Measurements from ENCODE around the gene ABCF2.

Gene ABCF2

DNA sequence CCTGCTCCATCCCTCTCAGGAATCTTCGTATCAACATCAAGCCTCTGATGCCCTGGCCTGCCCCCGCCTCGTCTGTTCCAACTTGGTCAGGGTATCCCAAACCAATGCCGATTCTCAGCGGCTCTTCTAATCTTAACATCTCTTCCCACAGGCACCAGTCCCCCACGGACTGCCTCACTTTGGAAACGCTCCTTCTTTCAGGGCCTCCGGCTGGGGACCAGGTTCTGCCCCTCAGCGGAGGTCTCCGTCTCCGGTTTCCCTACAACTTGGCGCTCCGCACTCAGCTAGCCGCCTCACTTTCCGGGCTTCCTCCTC, 488 bp downstream of the ABCF2 start:
- Histone ChIP-seq H3K27me3 (ENCODE audit: control insufficient read depth in 1 of 2, insufficient read depth in 1 of 2, low read length in 2 of 2) (no peaks in the 10 kb centered on the region), H2AFZ (ENCODE audit: low read depth, low read length) (no peak overlapping the region), H4K8ac (ENCODE audit: low read length) (no peak overlapping the region), H2BK15ac (ENCODE audit: low read depth, poor library complexity, severe bottlenecking) (peak overlapping the region; percentile 49), H3K79me1 (replicated peaks; ENCODE audit: low read length, poor library complexity, severe bottlenecking) (peaks cover 26% of the 10 kb centered on the region), H2BK5ac (ENCODE audit: low read depth, low read length, poor library complexity, severe bottlenecking) (no peak overlapping the region), H3K18ac (ENCODE audit: low read depth in 1 of 2, low read length in 2 of 2) (peak overlapping the region; percentile 2 to 67), H3K4ac (ENCODE audit: low read depth in 1 of 2, low read length in 2 of 2) (peak overlapping the region in 1 of 2 experiments; percentile 24), H2AK5ac (ENCODE audit: low read length, severe bottlenecking) (no peak overlapping the region), H3K23ac (ENCODE audit: low read length in 2 of 2) (no peak overlapping the region), H2BK12ac (ENCODE audit: low read length in 2 of 2) (no peak overlapping the region), H3K9me3 (ENCODE audit: control insufficient read depth, low read length) (no peaks in the 10 kb centered on the region), H3K14ac (ENCODE audit: low read length in 2 of 2) (no peak overlapping the region), H4K91ac (ENCODE audit: low read length) (no peak overlapping the region), H3K4me1 (ENCODE audit: control insufficient read depth, insufficient read depth, low read depth, low read length) (peaks cover 8% of the 10 kb centered on the region), H2BK120ac (ENCODE audit: low read depth, low read length) (no peak overlapping the region), H3K4me2 (ENCODE audit: low read length, poor library complexity, severe bottlenecking) (peak overlapping the region; percentile 81), H3K27ac (ENCODE audit: low read length, poor library complexity, severe bottlenecking) (no peak overlapping the region), H3K9ac (ENCODE audit: low read length) (peak overlapping the region; percentile 96), H3K36me3 (ENCODE audit: control insufficient read depth in 1 of 2, insufficient read depth in 2 of 2, low read depth in 1 of 2, low read length in 2 of 2) (peaks cover 24 to 44% of the 10 kb centered on the region in 2 experiments), H3K4me3 (ENCODE audit: insufficient read depth in 1 of 2, low read depth in 1 of 2, low read length in 2 of 2) (peak overlapping the region; percentile 64 to 97)
- DNase-seq: no peak
- WGBS: 3% methylated on average over 15 of the region's 15 CpGs

DNA sequence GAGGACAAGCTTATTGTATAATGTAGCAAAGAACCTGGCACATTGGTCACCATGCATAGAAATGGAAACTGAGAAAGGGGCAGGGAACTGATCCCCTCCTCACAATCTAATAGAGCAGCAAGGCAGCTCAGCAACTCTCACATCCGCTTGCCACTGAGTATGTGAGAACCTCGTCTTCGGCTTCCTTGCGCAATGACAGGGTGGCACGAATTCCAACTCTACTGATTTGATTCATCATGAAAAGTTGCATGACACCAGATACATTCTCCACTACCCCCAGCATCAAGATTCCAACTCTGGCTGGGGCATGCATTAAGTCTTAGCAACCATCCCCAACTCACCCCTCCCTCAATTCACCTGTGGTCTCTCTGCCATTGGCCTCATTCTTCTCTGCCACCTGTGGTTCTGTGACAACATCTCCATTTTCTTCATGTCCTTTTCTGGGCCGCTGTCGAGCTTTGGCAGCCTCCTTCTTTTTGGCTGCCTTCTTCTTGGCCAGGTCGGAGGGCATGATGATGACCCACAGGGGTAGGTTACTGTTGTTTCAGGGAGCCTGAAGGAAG, 976 bp downstream of the ABCF2 start:
- H3K4ac ChIP-seq (ENCODE audit: low read depth in 1 of 2, low read length in 2 of 2): no peak overlapping the region
- peaks cover 26% of the 10 kb centered on the region for H3K79me1 ChIP-seq (replicated peaks; ENCODE audit: low read length, poor library complexity, severe bottlenecking)
- 65% methylated on average over 8 of the region's 8 CpGs for WGBS

DNA sequence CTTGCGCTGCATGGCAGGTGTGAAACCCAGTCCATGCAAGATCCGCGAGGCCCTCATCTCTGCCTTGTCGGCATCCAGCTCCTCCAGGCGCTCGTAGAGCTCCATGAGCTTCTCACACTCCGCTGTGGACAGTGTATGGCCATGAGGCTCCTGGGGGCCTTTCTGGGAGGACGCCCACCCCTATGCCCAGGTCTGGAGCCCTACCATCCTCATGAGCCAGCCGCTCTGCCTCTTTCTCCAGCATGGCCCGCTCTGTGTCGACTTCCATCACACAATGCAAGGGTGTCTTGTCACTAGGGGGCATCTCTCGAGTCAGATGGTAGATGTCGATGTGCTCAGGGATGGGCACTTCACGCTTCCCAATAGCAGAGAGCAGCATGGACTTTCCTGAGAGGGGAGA, 3.3 kb downstream of the ABCF2 start:
- Histone ChIP-seq H4K8ac (ENCODE audit: low read length) (no peak overlapping the region), H3K27ac (ENCODE audit: low read length, poor library complexity, severe bottlenecking) (no peak overlapping the region), H3K9ac (ENCODE audit: low read length) (no peak overlapping the region), H3K9me3 (ENCODE audit: control insufficient read depth, low read length) (no peaks in the 10 kb centered on the region), H3K27me3 (ENCODE audit: control insufficient read depth in 1 of 2, insufficient read depth in 1 of 2, low read length in 2 of 2) (no peaks in the 10 kb centered on the region), H3K4me2 (ENCODE audit: low read length, poor library complexity, severe bottlenecking) (no peak overlapping the region), H2AFZ (ENCODE audit: low read depth, low read length) (no peak overlapping the region), H2BK120ac (ENCODE audit: low read depth, low read length) (no peak overlapping the region), H4K91ac (ENCODE audit: low read length) (no peak overlapping the region), H2BK12ac (ENCODE audit: low read length in 2 of 2) (no peak overlapping the region), H3K36me3 (ENCODE audit: control insufficient read depth in 1 of 2, insufficient read depth in 2 of 2, low read depth in 1 of 2, low read length in 2 of 2) (peaks cover 44 to 65% of the 10 kb centered on the region in 2 experiments), H3K18ac (ENCODE audit: low read depth in 1 of 2, low read length in 2 of 2) (no peak overlapping the region), H3K4me1 (ENCODE audit: control insufficient read depth, insufficient read depth, low read depth, low read length) (peaks cover 8% of the 10 kb centered on the region), H2BK5ac (ENCODE audit: low read depth, low read length, poor library complexity, severe bottlenecking) (no peak overlapping the region), H3K23ac (ENCODE audit: low read length in 2 of 2) (no peak overlapping the region), H3K4ac (ENCODE audit: low read depth in 1 of 2, low read length in 2 of 2) (no peak overlapping the region), H3K79me1 (replicated peaks; ENCODE audit: low read length, poor library complexity, severe bottlenecking) (peaks cover 35% of the 10 kb centered on the region), H2BK15ac (ENCODE audit: low read depth, poor library complexity, severe bottlenecking) (no peak overlapping the region), H2AK5ac (ENCODE audit: low read length, severe bottlenecking) (no peak overlapping the region), H3K4me3 (ENCODE audit: insufficient read depth in 1 of 2, low read depth in 1 of 2, low read length in 2 of 2) (no peak overlapping the region), H3K14ac (ENCODE audit: low read length in 2 of 2) (no peak overlapping the region)
- WGBS: 96% methylated on average over 14 of the region's 14 CpGs
- no peak for DNase-seq

More for the DNA sequence above, 976 bp downstream of the ABCF2 start:
- Histone ChIP-seq H2AK5ac (ENCODE audit: low read length, severe bottlenecking) (no peak overlapping the region), H3K4me2 (ENCODE audit: low read length, poor library complexity, severe bottlenecking) (peak overlapping the region; percentile 81), H2BK120ac (ENCODE audit: low read depth, low read length) (no peak overlapping the region), H4K8ac (ENCODE audit: low read length) (no peak overlapping the region), H3K9me3 (ENCODE audit: control insufficient read depth, low read length) (no peaks in the 10 kb centered on the region), H3K18ac (ENCODE audit: low read depth in 1 of 2, low read length in 2 of 2) (no peak overlapping the region), H3K36me3 (ENCODE audit: control insufficient read depth in 1 of 2, insufficient read depth in 2 of 2, low read depth in 1 of 2, low read length in 2 of 2) (peaks cover 25 to 46% of the 10 kb centered on the region in 2 experiments), H3K27me3 (ENCODE audit: control insufficient read depth in 1 of 2, insufficient read depth in 1 of 2, low read length in 2 of 2) (no peaks in the 10 kb centered on the region), H2BK12ac (ENCODE audit: low read length in 2 of 2) (no peak overlapping the region), H4K91ac (ENCODE audit: low read length) (no peak overlapping the region), H3K27ac (ENCODE audit: low read length, poor library complexity, severe bottlenecking) (no peak overlapping the region), H3K4me3 (ENCODE audit: insufficient read depth in 1 of 2, low read depth in 1 of 2, low read length in 2 of 2) (peak overlapping the region; percentile 64 to 97), H2BK5ac (ENCODE audit: low read depth, low read length, poor library complexity, severe bottlenecking) (no peak overlapping the region), H3K14ac (ENCODE audit: low read length in 2 of 2) (no peak overlapping the region), H3K4me1 (ENCODE audit: control insufficient read depth, insufficient read depth, low read depth, low read length) (peaks cover 8% of the 10 kb centered on the region), H3K9ac (ENCODE audit: low read length) (peak overlapping the region; percentile 96), H2BK15ac (ENCODE audit: low read depth, poor library complexity, severe bottlenecking) (no peak overlapping the region), H2AFZ (ENCODE audit: low read depth, low read length) (no peak overlapping the region), H3K23ac (ENCODE audit: low read length in 2 of 2) (no peak overlapping the region)
- no peak for DNase-seq

DNA sequence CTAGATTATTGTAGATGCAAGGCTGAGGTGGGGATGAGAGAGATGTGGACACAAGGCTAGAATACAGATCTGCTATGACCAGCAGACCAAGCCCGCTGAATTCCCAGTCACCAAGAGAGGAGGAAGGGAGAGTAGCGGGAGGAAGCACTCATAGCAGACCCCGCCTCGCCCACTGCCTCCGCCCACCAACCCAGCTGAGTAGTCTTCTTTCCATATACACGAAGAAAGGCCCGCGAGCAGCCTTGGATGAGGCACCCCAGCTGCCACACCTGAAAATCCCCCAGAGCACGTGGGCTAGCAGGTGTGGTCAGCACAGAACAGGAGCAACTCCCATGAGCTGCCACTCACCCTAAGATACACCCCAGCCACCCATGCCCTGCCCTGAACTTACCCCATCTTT, 8.8 kb downstream of the ABCF2 start:
- no peak overlapping the region for H3K4me3 ChIP-seq (ENCODE audit: insufficient read depth in 1 of 2, low read depth in 1 of 2, low read length in 2 of 2)
- no peak overlapping the region for H2BK120ac ChIP-seq (ENCODE audit: low read depth, low read length)
- H3K9me3 ChIP-seq (ENCODE audit: control insufficient read depth, low read length): no peaks in the 10 kb centered on the region
- H3K14ac ChIP-seq (ENCODE audit: low read length in 2 of 2): no peak overlapping the region
- no peak for DNase-seq
- no peak overlapping the region for H3K4me2 ChIP-seq (ENCODE audit: low read length, poor library complexity, severe bottlenecking)
- H3K36me3 ChIP-seq (ENCODE audit: control insufficient read depth in 1 of 2, insufficient read depth in 2 of 2, low read depth in 1 of 2, low read length in 2 of 2): peaks cover 73 to 92% of the 10 kb centered on the region in 2 experiments
- no peak overlapping the region for H3K9ac ChIP-seq (ENCODE audit: low read length)
- no peak overlapping the region for H3K27ac ChIP-seq (ENCODE audit: low read length, poor library complexity, severe bottlenecking)
- H2AK5ac ChIP-seq (ENCODE audit: low read length, severe bottlenecking): no peak overlapping the region
- no peak overlapping the region for H3K4ac ChIP-seq (ENCODE audit: low read depth in 1 of 2, low read length in 2 of 2)
- no peak overlapping the region for H4K91ac ChIP-seq (ENCODE audit: low read length)
- H4K8ac ChIP-seq (ENCODE audit: low read length): no peak overlapping the region
- no peaks in the 10 kb centered on the region for H3K27me3 ChIP-seq (ENCODE audit: control insufficient read depth in 1 of 2, insufficient read depth in 1 of 2, low read length in 2 of 2)
- H2BK15ac ChIP-seq (ENCODE audit: low read depth, poor library complexity, severe bottlenecking): no peak overlapping the region
- WGBS: 93% methylated on average over 8 of the region's 9 CpGs
- H2AFZ ChIP-seq (ENCODE audit: low read depth, low read length): no peak overlapping the region
- no peak overlapping the region for H3K23ac ChIP-seq (ENCODE audit: low read length in 2 of 2)
- no peak overlapping the region for H3K18ac ChIP-seq (ENCODE audit: low read depth in 1 of 2, low read length in 2 of 2)
- H3K4me1 ChIP-seq (ENCODE audit: control insufficient read depth, insufficient read depth, low read depth, low read length): no peaks in the 10 kb centered on the region
- H3K79me1 ChIP-seq (replicated peaks; ENCODE audit: low read length, poor library complexity, severe bottlenecking): peaks cover 22% of the 10 kb centered on the region
- H2BK12ac ChIP-seq (ENCODE audit: low read length in 2 of 2): no peak overlapping the region
- H2BK5ac ChIP-seq (ENCODE audit: low read depth, low read length, poor library complexity, severe bottlenecking): no peak overlapping the region
